ENCODE results near the gene MATN4. TPM values are rescaled to one million over a fixed set of nuclear protein-coding genes. Genes with fewer than 3 reads are reported as not detected.

Gene MATN4
- polyA plus RNA-seq, 1 donor from 2014 or later, result not detected

DNA sequence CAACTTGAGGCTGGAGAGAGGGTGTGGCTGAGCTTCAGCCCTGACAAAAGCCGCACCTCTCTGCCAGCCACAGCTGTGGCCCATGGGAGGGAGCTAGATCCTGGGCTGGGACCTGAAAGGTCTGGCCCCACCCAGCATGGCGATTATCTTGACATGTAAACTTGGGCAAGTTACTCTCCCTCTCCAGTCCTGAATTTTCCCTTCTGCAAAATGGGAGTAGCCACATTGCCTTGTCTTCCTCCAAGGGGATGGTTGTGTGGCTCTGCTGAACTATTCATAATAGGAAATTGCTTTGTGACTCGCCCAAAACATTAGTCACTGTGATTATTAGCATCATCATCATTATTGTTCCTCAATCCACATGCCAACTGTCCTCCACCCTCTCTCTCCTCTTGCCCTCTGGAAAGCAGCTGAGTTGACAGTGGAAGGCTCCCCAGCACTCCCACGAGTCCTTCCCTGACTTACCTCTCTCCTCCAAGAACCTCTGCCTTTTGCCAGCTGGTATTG lies 24.5 kb downstream of the MATN4 start:
- no peak overlapping the region for H3K4me2 ChIP-seq (ENCODE audit: low read length)
- no peak overlapping the region for H3K27ac ChIP-seq (ENCODE audit: low read length)
- TF ChIP-seq, protein P1, sequence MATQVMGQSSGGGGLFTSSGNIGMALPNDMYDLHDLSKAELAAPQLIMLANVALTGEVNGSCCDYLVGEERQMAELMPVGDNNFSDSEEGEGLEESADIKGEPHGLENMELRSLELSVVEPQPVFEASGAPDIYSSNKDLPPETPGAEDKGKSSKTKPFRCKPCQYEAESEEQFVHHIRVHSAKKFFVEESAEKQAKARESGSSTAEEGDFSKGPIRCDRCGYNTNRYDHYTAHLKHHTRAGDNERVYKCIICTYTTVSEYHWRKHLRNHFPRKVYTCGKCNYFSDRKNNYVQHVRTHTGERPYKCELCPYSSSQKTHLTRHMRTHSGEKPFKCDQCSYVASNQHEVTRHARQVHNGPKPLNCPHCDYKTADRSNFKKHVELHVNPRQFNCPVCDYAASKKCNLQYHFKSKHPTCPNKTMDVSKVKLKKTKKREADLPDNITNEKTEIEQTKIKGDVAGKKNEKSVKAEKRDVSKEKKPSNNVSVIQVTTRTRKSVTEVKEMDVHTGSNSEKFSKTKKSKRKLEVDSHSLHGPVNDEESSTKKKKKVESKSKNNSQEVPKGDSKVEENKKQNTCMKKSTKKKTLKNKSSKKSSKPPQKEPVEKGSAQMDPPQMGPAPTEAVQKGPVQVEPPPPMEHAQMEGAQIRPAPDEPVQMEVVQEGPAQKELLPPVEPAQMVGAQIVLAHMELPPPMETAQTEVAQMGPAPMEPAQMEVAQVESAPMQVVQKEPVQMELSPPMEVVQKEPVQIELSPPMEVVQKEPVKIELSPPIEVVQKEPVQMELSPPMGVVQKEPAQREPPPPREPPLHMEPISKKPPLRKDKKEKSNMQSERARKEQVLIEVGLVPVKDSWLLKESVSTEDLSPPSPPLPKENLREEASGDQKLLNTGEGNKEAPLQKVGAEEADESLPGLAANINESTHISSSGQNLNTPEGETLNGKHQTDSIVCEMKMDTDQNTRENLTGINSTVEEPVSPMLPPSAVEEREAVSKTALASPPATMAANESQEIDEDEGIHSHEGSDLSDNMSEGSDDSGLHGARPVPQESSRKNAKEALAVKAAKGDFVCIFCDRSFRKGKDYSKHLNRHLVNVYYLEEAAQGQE (IDR thresholded peaks at IDR 0.05; ENCODE audit: borderline replicate concordance), result no peak
- TF ChIP-seq, protein P2, sequence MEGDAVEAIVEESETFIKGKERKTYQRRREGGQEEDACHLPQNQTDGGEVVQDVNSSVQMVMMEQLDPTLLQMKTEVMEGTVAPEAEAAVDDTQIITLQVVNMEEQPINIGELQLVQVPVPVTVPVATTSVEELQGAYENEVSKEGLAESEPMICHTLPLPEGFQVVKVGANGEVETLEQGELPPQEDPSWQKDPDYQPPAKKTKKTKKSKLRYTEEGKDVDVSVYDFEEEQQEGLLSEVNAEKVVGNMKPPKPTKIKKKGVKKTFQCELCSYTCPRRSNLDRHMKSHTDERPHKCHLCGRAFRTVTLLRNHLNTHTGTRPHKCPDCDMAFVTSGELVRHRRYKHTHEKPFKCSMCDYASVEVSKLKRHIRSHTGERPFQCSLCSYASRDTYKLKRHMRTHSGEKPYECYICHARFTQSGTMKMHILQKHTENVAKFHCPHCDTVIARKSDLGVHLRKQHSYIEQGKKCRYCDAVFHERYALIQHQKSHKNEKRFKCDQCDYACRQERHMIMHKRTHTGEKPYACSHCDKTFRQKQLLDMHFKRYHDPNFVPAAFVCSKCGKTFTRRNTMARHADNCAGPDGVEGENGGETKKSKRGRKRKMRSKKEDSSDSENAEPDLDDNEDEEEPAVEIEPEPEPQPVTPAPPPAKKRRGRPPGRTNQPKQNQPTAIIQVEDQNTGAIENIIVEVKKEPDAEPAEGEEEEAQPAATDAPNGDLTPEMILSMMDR (IDR thresholded peaks at IDR 0.05; ENCODE audit: poor library complexity, severe bottlenecking), result no peak
- TF ChIP-seq RAD21 (conservative IDR thresholded peaks at IDR 0.05) (no peak), TAF1 (IDR thresholded peaks at IDR 0.05; ENCODE audit: low read depth) (no peak), EZH2 (IDR thresholded peaks at IDR 0.05; ENCODE audit: borderline replicate concordance, insufficient read depth, low read length, poor library complexity, severe bottlenecking) (no peak), MXI1 (conservative IDR thresholded peaks at IDR 0.05; ENCODE audit: poor library complexity, severe bottlenecking) (no peak), EP300 (conservative IDR thresholded peaks at IDR 0.05; ENCODE audit: poor library complexity, severe bottlenecking) (no peak), SMC3 (conservative IDR thresholded peaks at IDR 0.05; ENCODE audit: poor library complexity) (no peak), POLR2AphosphoS5 (IDR thresholded peaks at IDR 0.05) (no peak)
- H3K9ac ChIP-seq (ENCODE audit: low read length), result no peak overlapping the region
- no peak overlapping the region for H2AFZ ChIP-seq (ENCODE audit: low read depth, low read length)
- no peaks in the 10 kb centered on the region for H3F3A ChIP-seq (ENCODE audit: insufficient read depth, low read length, poor library complexity, severe bottlenecking)
- no peaks in the 10 kb centered on the region for H3K79me2 ChIP-seq (replicated peaks; ENCODE audit: insufficient read depth, low read length)
- no peaks in the 10 kb centered on the region for H4K20me1 ChIP-seq (ENCODE audit: insufficient read depth)
- no peaks in the 10 kb centered on the region for H3K9me2 ChIP-seq (ENCODE audit: insufficient read depth, low read length)
- H3K27me3 ChIP-seq (ENCODE audit: insufficient read depth, low read depth, low read length), result no peaks in the 10 kb centered on the region
- no peaks in the 10 kb centered on the region for H3K9me3 ChIP-seq (ENCODE audit: low read length)
- no peak overlapping the region for H3K4me3 ChIP-seq (ENCODE audit: low read length)
- no peaks in the 10 kb centered on the region for H3K36me3 ChIP-seq (ENCODE audit: insufficient read depth, low read length)

DNA sequence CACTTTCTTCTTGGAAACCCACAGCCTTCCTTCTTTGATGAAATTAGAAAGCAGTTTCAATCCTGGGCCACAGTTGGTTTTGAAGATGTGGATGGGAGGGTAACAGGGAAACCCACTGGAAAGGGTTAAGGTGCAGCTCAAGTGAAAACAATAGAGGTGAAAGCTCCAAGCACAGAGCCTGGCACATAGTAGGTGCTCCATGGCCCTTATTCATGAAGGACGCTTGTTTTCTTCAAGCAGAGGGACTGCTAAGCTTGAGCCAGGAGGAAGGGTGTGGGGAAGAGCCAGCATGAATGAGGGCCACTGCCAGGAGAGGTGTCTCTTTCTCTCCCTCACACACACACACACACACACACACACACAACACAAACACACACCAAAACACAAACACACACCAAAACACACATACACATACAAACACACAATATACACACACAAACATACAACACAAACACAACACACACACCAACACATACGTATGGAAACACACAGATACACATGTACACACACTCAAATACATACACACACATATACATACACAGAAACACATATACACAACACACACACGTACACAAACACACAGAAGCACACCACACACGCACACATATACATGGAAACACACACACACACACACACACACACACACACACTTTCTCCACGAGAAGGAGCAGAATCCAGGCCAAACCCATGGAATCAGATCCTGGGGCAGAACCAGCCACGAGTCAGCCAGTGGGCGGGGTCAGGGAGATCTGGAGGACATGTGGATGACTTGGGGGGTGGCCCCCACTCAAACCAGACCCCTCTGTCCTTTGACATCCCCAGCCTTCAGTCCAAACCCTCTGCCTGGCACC lies 25.2 kb downstream of the MATN4 start:
- no peaks in the 10 kb centered on the region for H3F3A ChIP-seq (ENCODE audit: insufficient read depth, low read length, poor library complexity, severe bottlenecking)

More for the DNA sequence above, 25.2 kb downstream of the MATN4 start:
- H2AFZ ChIP-seq (ENCODE audit: low read depth, low read length), result no peak overlapping the region
- no peaks in the 10 kb centered on the region for H3K79me2 ChIP-seq (replicated peaks; ENCODE audit: insufficient read depth, low read length)
- no peak overlapping the region for H3K4me3 ChIP-seq (ENCODE audit: low read length)
- no peak overlapping the region for H3K27ac ChIP-seq (ENCODE audit: low read length)
- H3K27me3 ChIP-seq (ENCODE audit: insufficient read depth, low read depth, low read length), result no peaks in the 10 kb centered on the region
- no peaks in the 10 kb centered on the region for H3K9me2 ChIP-seq (ENCODE audit: insufficient read depth, low read length)
- H3K36me3 ChIP-seq (ENCODE audit: insufficient read depth, low read length), result no peaks in the 10 kb centered on the region
- no peak overlapping the region for H3K4me2 ChIP-seq (ENCODE audit: low read length)
- H3K9ac ChIP-seq (ENCODE audit: low read length), result no peak overlapping the region
- no peaks in the 10 kb centered on the region for H3K9me3 ChIP-seq (ENCODE audit: low read length)
- TF ChIP-seq MXI1 (conservative IDR thresholded peaks at IDR 0.05; ENCODE audit: poor library complexity, severe bottlenecking), result no peak
- TF ChIP-seq, protein P2 (IDR thresholded peaks at IDR 0.05; ENCODE audit: poor library complexity, severe bottlenecking), result no peak
- no peak for TF ChIP-seq RAD21 (conservative IDR thresholded peaks at IDR 0.05)
- no peak for TF ChIP-seq SMC3 (conservative IDR thresholded peaks at IDR 0.05; ENCODE audit: poor library complexity)
- no peak for TF ChIP-seq TAF1 (IDR thresholded peaks at IDR 0.05; ENCODE audit: low read depth)
- no peak for TF ChIP-seq EP300 (conservative IDR thresholded peaks at IDR 0.05; ENCODE audit: poor library complexity, severe bottlenecking)
- TF ChIP-seq, protein P1 (IDR thresholded peaks at IDR 0.05; ENCODE audit: borderline replicate concordance), result no peak
- no peak for TF ChIP-seq EZH2 (IDR thresholded peaks at IDR 0.05; ENCODE audit: borderline replicate concordance, insufficient read depth, low read length, poor library complexity, severe bottlenecking)
- no peak for TF ChIP-seq POLR2AphosphoS5 (IDR thresholded peaks at IDR 0.05)
- no peaks in the 10 kb centered on the region for H4K20me1 ChIP-seq (ENCODE audit: insufficient read depth)
